Kidney capillary endothelial cell (primary cell): ENCODE results near the gene CANT1.

Experiments used
- DNase-seq: peaks from one replicate; pipeline ENCODE4 v3.0.0-alpha.2; 2018; ENCODE audit warnings: low spot score

Gene CANT1

DNA sequence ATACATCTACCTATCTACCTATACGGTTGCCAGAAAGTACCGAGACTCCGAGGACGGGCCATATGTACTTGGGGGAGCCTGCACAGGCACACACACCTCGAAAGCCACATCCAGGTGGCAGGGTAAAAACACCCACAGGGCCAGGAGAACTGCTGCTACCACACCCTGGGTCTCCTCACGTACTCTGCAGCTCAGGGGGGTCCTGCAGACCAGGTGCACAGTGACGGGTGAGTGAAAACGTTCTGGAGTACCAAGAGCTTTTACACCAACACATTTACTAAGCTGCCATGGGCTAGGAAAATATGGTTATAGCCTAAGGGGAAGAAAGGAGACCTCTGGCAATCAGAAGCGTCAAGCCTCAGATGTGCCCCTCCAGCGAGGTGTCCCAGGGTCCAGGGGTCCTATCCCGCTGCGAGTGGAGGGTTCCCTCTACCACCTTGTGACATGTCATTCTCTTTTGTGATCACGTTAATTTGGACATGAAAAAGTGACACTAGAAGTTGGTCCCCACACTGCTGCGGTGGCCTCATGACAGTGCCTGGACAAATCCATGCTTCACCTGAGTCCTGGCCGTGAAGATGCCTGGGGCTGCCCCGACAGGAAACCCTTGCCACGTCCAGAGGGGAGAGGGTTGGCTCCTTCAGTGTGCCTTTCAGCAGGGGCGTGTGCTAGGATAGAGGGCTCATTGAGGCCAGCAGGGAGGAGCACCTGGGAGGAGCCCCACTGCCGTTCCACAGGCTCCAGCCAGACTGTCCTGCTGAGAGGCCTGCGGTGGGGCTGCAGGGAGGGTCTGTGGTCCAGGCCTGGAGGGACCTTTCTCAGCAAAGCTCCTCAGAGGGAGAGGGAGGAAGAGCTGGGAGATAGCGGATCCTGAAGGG is 1.8 kb downstream of the CANT1 start:
- DNase-seq: no peak

DNA sequence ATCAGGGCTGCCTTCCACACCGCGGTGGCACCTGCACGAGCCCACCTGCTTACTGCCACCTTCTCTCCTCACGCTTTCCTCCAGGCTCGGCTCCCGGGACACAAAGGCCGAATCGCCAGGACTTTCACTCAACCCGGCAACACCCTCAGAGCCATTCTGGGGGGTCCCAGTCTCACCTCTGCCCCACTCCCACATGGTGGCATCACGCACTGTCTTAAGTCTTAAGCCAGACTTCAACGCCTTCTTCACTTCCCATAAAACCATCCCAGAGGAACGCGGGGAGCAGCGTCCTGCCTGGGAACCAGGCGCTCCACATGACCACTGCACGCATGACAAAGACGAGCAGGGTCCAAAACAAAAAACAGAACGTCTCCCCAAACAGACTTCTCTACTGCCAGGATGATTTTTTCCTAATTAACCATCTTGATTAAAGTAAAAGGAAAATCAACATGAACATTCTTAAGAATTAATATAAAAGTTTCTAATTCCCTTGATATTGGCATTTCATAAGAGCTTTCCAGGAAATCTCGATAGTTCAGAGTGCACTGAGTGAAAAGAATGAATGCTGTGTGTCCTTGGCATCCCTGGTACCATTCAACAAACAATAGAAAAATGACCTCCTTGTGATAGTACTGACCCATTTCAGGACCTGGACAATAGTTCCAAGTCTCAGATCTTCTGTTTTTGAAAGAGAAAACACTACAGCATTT is 2.6 kb downstream of the CANT1 start:
- DNase-seq: no peak

DNA sequence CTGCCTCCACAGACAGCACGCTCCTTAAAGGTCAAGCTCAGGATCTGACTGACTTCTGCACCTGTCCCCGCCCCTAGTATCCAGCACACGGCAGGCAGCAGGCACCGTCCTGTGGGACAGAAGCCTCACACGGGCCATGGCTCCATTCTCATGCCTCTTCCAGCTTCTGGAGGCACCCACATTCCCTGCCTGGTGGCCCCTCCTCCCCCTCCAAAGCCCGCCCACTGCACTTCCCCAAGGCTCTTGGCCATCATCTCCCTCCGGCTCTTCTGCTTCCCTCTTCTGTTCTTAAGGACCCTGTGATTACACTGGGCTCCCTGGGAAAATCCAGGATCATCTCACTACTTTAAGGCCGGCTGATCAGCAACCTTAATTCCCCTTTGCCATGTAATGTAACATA is 3.5 kb downstream of the CANT1 start:
- no peak for DNase-seq

DNA sequence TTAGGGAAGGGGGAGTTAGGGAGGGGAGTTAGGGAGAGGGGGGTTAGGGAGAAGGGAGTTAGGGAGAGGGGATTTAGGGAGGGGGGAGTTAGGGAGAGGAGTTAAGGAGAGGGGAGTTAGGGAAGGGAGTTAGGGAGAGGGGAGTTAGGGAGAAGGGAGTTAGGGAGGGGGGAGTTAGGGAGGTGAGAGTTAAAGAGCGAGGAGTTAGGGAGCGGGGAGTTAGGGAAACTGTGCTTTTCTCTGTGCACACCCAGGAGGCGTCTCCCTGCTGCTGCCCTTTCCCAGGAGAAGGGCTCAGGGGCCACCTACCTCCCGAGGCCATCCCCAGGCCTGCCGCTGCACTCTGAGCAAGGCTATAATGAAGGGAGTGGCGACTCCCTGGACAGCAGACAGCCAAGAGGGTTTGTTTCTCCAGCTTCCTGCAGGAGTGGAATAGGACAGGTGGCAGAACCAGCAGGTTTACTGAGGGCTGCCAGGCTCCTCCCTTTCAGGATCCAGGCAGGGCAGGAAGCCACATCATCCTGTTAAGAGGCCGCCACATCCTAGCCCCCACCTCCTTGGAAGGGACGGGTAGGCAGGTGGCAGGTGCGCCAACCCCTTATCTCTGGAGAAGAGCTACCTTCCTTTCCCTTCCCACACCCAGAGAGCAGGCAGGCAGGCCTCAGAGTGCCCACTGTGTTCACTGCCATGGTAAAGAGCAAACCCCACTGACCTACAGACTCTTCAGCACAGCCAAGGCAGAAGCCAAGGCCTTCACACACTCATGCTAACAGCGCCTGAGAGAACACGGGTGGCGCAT is 4.3 kb downstream of the CANT1 start:
- no peak for DNase-seq

DNA sequence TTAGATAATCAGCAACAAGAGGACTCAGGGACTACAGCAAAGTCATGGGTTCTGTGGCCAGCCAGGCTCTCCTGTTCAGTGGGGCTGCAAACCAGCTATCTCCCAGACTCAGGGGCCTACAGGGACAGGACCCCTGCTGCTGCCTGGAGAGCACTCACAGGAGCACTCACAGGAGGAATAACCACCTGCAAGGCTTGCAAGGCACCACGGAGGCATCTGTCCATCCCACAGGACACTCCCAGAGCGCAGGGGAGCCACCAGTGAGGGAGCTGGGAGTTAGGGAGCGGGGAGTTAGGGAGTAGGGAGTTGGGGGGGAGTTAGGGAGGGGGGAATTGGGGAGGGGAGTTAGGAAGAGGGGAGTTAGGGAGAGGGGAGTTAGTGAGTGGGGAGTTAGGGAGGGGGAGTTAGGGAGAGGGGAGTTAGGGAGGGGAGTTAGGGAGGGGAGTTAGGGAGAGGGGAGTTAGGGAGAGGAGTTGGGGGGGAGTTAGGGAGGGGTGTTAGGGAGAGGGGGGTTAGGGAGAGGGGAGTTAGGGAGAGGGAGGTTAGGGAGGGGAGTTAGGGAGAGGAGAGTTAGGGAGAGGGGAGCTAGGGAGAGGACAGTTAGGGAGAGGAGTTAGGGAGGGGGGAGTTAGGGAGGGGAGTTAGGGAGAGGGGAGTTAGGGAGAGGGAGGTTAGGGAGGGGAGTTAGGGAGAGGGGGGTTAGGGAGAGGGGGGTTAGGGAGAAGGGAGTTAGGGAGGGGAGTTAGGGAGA is 5.7 kb downstream of the CANT1 start:
- no peak for DNase-seq

DNA sequence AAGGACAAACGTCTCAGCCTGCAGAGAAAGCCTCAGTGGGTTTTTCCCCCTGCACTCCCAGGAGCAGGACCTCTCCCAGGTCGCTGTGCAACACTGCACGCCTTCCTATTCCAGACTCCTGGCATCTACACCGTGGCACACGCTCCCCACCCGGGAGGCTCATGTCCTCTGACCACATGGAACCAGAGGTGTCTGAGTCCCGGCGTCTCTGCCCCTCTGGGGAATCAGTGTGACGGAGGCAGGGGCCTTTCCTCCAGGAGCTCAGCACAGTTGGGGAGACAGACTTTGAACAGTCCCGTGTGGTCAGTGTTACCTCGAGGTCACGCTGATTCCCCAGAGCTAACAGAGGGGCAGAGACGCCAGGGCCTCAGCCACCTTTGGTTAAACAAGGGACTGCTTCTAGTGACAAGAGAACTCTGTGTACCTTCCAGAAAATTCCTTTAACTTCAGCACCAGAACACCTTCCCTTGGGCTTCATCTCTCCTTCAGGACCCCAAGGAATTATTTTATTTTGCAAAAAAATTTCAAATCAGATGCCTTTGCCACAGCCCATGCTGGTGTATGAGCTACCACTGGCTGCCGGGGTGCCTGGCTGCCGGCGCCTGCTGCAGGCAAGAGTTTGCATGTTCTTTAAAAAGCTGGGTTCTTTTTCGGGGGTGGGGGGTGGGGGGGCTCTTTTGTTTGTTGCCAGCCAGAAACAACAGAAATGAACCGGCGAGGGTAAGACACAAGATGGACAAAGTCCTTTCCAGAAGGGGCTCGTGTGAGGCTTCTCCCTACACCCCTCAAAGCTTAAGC is 6.6 kb downstream of the CANT1 start:
- DNase-seq: no peak

DNA sequence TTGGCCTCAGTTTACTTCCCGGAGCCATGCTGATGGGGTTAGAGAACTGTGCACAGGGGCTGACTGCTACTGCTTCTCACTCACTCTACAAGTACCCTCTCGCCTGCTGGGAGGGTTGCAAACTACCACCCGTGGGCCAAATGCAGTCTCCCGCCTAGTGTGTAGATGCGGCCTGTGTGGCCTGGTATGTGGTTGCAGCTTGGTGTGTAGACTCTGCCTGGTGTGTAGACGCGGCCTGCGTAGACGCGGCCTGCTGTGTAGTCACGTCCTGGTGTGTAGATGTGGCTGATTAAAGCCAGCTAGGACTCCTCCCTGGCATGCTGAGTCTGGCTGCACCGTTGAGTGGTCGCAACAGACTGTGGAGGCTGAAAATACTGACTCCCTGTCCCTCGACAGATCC is 7.3 kb downstream of the CANT1 start:
- no peak for DNase-seq

DNA sequence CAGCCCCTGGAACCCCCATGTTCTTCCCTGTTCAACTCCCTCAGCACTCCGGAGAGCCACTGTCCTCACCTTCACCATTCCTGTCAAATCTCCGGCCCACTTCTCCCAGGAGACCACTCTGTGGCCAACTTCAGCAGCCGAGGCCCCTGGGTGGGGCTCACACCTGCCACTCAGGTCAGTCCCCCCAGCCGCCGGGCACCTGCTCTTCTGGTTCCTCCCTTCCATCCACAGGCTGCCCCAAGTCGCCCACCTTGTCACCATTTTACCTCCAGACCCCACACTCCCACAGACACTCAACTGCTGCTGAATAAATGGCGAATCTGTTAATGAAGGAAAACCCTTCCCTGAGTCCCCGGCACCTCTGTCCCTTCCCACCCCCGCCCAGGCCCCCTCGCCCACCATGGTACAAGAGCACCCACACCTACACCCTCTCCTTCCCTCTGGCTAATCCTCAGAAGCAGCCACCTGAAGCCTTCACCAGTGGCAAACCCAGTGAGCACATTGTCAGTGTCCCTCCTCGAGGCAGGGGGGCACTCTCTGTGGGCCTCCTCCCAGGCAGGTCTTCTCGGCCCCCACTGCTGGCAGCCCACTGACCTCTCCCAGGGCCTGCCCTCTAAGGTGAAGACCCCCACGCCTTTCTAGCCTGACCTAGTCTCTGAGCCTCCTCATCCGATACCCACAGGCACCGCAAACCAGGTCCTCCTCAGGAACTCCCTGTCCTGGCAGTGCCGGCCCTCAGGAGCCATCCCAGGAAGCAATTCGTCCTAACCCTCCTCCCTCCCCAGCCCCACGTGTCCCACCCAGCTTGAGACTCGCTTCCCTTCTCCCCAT is 8.2 kb downstream of the CANT1 start:
- no peak for DNase-seq

DNA sequence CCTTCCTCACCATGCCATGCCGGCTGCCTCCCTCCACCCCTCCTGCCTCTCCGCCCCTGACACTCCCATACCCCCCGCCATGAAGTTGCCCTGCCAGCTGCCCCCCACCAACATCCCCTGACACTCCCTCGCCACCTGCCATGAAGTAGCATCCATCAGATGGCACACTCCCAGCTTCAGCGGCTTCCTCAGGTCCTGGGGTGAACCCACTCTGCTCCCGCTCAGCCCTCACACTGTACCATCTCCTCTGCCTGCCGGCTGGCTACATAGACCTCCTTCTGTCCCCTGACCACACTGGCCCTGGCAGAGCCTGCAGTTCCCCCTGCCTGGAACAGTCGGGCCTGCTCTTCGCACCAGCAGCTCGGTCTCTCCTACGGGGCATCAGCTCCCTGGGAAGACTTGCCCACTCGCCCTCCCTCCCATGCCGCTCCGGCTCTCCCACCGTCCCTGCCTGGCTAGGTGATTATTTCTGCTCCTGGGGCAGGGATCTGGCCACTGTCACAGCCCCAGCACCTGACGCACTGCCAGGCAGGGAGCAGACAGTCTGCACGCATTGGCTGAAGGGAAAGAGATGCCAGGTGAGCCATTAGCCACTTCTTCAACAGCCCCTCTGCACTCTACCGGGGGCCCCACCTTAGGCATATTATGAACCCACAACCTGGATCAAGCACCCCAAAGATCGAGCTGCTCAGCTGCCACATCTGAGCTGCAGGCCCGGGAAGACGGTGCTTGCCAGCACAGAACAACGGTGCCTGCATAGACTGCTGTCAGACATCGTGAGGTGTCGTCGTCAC is 9.0 kb downstream of the CANT1 start:
- no peak for DNase-seq

DNA sequence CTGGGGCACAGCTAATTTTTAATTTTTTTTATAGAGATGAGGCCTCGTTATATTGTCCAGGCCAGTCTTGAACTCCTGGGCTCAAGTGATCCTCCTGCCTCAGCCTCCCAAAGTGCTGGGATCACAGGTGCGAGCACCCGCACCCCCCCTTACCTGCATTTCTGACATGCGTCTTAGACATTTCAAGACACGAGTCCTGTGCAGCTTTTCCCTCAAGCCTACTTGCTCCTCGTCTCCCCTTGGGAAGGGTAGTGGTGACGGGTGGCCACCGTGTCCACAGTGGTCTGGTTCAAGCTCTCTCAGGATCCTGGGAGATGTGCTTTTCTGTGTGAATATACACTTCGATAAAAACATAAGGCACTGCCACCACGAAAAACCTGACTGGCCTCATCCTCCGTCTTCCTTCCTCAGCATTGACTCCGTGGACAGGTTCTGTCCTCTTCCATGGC is 9.6 kb downstream of the CANT1 start:
- DNase-seq: no peak

DNA sequence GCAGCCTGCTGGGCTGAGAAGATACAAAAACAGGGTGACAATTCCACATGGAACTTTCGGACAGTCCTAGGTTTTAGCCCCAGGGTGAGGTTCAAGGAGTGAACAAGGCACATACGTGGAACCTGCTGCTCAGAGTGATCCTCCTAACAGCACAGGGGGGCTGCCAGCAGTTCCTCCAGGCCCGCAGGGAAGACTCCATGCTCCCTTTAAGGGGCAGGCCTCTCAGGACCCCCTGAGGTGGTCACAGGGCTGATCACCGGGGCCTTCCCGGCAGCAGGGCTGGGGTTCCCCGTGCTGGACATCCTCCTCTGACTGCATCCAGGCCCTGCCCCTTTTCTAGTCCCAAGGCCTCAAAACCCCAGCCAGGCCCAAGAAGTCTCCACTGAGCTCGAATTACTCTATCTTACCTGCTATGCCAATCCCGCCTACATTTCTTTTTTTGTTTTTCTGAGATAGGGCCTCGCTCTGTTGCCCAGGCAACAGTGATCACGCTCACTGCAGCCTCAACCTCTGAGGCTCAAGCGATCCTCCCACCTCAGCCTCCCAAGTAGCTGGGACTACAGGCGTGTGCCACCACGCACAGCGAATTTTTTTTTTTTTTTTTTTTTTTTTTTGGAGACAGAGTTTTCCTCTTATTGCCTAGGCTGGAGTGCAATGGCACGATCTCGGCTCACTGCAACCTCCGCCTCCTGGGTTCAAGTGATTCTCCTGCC is 10.4 kb downstream of the CANT1 start:
- DNase-seq: no peak

DNA sequence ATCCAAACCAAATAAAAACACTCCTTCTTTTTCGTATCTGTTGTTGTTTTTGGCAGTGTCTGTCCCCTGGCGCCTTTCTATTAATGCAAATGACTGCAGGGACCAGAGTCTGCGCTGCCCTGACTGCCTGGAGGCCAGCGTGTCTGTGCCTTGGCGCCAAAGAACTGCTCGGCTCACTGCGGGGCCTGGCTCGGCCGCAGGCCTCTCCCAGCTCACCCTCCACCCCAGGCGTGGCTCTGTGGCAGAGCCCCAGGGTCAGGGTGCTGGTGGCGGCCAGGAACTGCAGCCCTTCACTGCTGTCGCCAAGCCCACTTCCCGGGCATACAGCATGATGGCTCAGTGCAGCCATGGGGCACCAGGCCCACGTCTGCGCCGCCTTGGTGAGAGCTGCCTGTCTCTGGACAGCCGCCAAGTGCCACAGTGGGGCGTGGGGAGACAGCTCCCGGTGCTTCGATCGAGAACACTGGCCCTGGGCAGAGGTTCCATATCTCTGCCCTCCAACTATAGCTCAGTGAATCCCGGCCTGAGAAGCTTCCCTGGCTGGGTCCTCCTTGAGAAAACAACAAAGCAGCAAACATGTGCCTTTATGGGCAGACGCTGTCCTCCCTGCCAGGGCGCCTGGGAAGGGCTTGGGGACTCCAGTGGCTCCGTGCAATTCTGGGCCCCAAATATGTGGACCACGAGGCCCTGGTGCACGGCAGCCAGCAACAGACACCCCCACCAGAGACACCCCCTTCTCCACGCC is 11.1 kb downstream of the CANT1 start:
- DNase-seq: no peak

DNA sequence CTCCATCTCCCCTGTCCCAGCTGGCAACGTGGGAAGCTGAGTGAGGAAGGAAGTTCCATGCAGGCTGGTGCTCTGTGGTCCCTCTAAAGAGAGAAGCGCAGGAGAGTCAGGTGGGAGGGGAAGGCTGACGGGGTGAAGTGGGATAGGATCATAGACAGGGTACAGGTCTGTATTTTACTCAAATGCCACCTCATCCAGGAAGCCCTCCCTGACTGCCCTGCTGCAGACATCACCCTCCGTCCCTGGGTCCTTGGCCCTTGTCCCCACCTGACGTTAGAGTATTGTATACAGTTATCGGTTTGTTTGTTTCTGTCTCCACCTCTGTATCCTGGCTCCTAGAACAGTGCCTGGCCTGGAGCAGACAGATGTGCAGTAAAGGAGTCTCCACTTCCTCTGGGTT is 11.7 kb downstream of the CANT1 start:
- DNase-seq: no peak

DNA sequence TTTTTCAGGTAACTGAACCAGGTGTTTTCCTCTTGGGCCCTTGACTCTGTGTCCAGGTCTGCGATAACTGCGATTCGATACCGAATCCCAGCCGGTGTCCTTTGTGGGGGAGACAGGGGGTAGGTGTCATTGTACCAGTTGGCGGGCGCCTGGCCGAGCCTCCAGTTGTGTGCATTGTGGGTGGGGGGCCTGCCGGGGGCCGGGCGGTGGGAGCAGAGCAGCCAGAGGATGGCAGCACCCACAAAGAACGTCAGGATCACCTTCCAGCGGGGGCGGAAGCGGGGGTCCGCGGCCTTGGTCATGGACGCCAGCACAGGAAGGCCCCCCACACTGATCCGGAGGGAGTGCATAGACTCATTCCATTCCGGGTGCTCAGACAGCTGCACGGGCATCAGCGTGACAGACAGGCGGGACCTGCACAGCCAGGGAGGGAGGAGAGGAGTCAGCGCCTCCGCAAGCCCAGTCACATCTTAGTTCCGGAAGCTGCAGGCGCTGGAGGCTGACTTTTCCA is 12.3 kb downstream of the CANT1 start:
- DNase-seq: no peak

DNA sequence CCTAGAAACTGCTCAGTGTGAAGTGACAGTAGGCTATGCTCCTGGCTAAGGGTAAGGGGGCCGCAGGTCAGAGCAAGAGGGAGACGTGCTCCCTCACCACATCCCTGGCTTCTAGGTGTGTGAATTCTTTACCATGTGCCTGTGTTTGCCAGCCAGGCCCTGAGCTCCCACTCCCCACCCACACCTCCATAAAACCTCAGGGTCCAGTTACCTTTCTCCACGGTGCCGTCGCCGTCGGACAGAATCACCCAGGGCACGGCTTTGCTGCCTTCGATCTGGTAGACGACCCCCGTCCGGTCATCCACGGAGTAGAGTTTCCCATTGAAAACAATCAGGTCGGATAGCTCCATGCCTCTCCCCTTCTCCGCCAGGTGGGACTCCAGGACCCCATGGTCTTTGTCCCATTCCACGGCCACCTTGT is 12.8 kb downstream of the CANT1 start:
- no peak for DNase-seq

DNA sequence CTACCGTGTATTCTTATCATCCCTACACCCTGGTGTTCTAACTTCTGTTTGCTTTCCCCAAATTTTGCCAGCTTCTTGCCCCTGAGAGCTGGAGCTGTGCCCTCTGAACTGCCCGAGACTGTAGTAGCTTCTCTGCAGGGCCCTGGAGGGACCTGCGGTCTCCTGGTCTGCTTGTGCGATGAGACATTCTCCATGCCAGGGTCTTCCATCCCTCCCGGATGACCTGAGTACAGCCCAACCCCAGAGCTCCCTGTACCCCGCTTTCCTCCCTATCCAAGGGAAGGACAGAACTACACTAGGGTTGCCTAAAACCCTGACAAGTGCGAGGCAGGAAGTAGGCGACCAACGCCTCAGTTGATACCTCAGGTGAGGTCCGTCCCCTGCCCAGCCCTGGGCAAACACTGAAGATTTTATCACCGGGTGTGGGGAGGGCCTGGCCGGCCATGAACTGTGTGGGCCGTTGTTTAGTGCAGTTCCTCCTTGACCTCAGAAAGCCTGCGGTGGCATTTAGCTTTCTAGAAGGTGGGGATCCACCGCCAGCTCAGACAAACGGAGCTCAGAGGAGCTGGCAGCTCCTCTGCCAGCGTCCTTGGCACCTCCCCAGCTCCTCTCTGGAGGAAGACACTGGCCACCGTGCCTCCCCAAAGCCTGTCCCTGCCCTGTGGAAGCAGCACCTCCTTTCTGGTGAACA is 13.7 kb downstream of the CANT1 start:
- no peak for DNase-seq
